Peyer's patch (tissue), 4 donors: ENCODE data around the gene DNAJC7.
"Not testable (repeated sequence)": the region's sequence is repeated elsewhere in the genome, so short reads cannot be mapped to it uniquely, and the experiment has no call there.

Source experiments
- CTCF ChIP-seq, 6 experiments: fragments of 450-650 bp in 4 of 6; fragments of 200-600 bp in 2 of 6; sonication (generic) in 1 of 6; IDR thresholded peaks; one replicate each; pipeline ENCODE4 v1.5.1; 2017 to 2019; ENCODE audit warnings: antibody characterized with exemption in 6 of 6, mild to moderate bottlenecking in 3 of 6, moderate library complexity in 1 of 6
- POLR2A ChIP-seq, 2 donors: fragments of 450-650 bp; IDR thresholded peaks; one replicate each; pipeline ENCODE4 v1.5.1; 2017; ENCODE audit warnings: antibody characterized with exemption in 2 of 2, mild to moderate bottlenecking in 2 of 2, moderate library complexity in 2 of 2

GRCh38 chr17:42010266-42010680 is 7.0 kb downstream of the DNAJC7 start:
- not testable (repeated sequence) for TF ChIP-seq POLR2A, CTCF (IDR thresholded peaks at IDR 0.05)
